Gastroesophageal sphincter (tissue), 3 donors: ENCODE results near the gene RNF215.

Experiments used
- CTCF ChIP-seq, 4 experiments: fragments of 200-600 bp in 2 of 4; fragments of 450-650 bp in 2 of 4; sonication (generic) in 1 of 4; IDR thresholded peaks; one replicate each; pipeline ENCODE4 v1.5.1; 2017 to 2019; ENCODE audit warnings: antibody characterized with exemption in 4 of 4, mild to moderate bottlenecking in 2 of 4, moderate library complexity in 2 of 4
- POLR2A ChIP-seq, 2 donors: fragments of 450-650 bp; IDR thresholded peaks; one replicate each; pipeline ENCODE4 v1.6.1; 2017; ENCODE audit warnings: antibody characterized with exemption in 2 of 2, mild to moderate bottlenecking in 2 of 2, moderate library complexity in 1 of 2

- TF ChIP-seq CTCF (IDR thresholded peaks at IDR 0.05) (no peak), POLR2A (IDR thresholded peaks at IDR 0.05) (no peak)
These were observed 42.7 kb upstream of the RNF215 start for GRCh38 chr22:30429887-30430286.
